ENCODE results near the gene EPHB1.

Gene EPHB1

GRCh38 chr3:134949150-134949549 lies 154.1 kb downstream of the EPHB1 start:
- Histone ChIP-seq H3K36me3 (no peaks in the 10 kb centered on the region), H3K4me1 (ENCODE audit: control insufficient read depth in 1 of 2, insufficient read depth in 1 of 2, low read depth in 1 of 2, low read length in 1 of 2) (no peaks in the 10 kb centered on the region), H3K27ac (no peak overlapping the region), H3K9me3 (no peaks in the 10 kb centered on the region), H3K4me3 (ENCODE audit: low read depth in 1 of 2, low read length in 1 of 2) (no peak overlapping the region), H3K27me3 (no peaks in the 10 kb centered on the region)
- no peak for TF ChIP-seq CTCF (IDR thresholded peaks at IDR 0.05)

GRCh38 chr3:134952371-134952770 lies 157.3 kb downstream of the EPHB1 start:
- TF ChIP-seq CTCF (IDR thresholded peaks at IDR 0.05), result no peak
- Histone ChIP-seq H3K36me3 (no peaks in the 10 kb centered on the region), H3K9me3 (no peaks in the 10 kb centered on the region)

GRCh38 chr3:134955874-134956273 lies 160.8 kb downstream of the EPHB1 start:
- Histone ChIP-seq H3K36me3 (no peaks in the 10 kb centered on the region), H3K27ac (no peak overlapping the region), H3K4me3 (ENCODE audit: low read depth in 1 of 2, low read length in 1 of 2) (no peak overlapping the region), H3K9me3 (no peaks in the 10 kb centered on the region), H3K27me3 (no peaks in the 10 kb centered on the region), H3K4me1 (ENCODE audit: control insufficient read depth in 1 of 2, insufficient read depth in 1 of 2, low read depth in 1 of 2, low read length in 1 of 2) (no peaks in the 10 kb centered on the region)
- no peak for TF ChIP-seq CTCF (IDR thresholded peaks at IDR 0.05)

More at GRCh38 chr3:134952371-134952770, 157.3 kb downstream of the EPHB1 start:
- no peak overlapping the region for H3K4me3 ChIP-seq (ENCODE audit: low read depth in 1 of 2, low read length in 1 of 2)
- no peaks in the 10 kb centered on the region for H3K4me1 ChIP-seq (ENCODE audit: control insufficient read depth in 1 of 2, insufficient read depth in 1 of 2, low read depth in 1 of 2, low read length in 1 of 2)
- no peak overlapping the region for H3K27ac ChIP-seq
- H3K27me3 ChIP-seq, result no peaks in the 10 kb centered on the region

GRCh38 chr3:134956395-134956794 lies 161.3 kb downstream of the EPHB1 start:
- TF ChIP-seq CTCF (IDR thresholded peaks at IDR 0.05), result no peak

GRCh38 chr3:134956844-134957243 lies 161.8 kb downstream of the EPHB1 start:
- Histone ChIP-seq H3K27me3 (no peaks in the 10 kb centered on the region), H3K9me3 (no peaks in the 10 kb centered on the region), H3K4me1 (ENCODE audit: control insufficient read depth in 1 of 2, insufficient read depth in 1 of 2, low read depth in 1 of 2, low read length in 1 of 2) (no peaks in the 10 kb centered on the region), H3K36me3 (no peaks in the 10 kb centered on the region), H3K27ac (no peak overlapping the region), H3K4me3 (ENCODE audit: low read depth in 1 of 2, low read length in 1 of 2) (no peak overlapping the region)
- TF ChIP-seq CTCF (IDR thresholded peaks at IDR 0.05), result no peak

More at GRCh38 chr3:134956395-134956794, 161.3 kb downstream of the EPHB1 start:
- H3K36me3 ChIP-seq, result no peaks in the 10 kb centered on the region
- no peak overlapping the region for H3K27ac ChIP-seq
- H3K4me3 ChIP-seq (ENCODE audit: low read depth in 1 of 2, low read length in 1 of 2), result no peak overlapping the region
- no peaks in the 10 kb centered on the region for H3K27me3 ChIP-seq
- H3K9me3 ChIP-seq, result no peaks in the 10 kb centered on the region
- H3K4me1 ChIP-seq (ENCODE audit: control insufficient read depth in 1 of 2, insufficient read depth in 1 of 2, low read depth in 1 of 2, low read length in 1 of 2), result no peaks in the 10 kb centered on the region

GRCh38 chr3:134959516-134959915 lies 164.5 kb downstream of the EPHB1 start:
- no peaks in the 10 kb centered on the region for H3K9me3 ChIP-seq
- no peaks in the 10 kb centered on the region for H3K36me3 ChIP-seq
- no peaks in the 10 kb centered on the region for H3K27me3 ChIP-seq
- no peak overlapping the region for H3K4me3 ChIP-seq (ENCODE audit: low read depth in 1 of 2, low read length in 1 of 2)
- TF ChIP-seq CTCF (IDR thresholded peaks at IDR 0.05), result no peak
- H3K27ac ChIP-seq, result no peak overlapping the region
- H3K4me1 ChIP-seq (ENCODE audit: control insufficient read depth in 1 of 2, insufficient read depth in 1 of 2, low read depth in 1 of 2, low read length in 1 of 2), result no peaks in the 10 kb centered on the region

Data from neutrophil (primary cell).